Panc1 (cell line): Measurements from ENCODE around the gene AGTR1. TPM values are rescaled to one million over a fixed set of nuclear protein-coding genes. Genes with fewer than 3 reads are reported as not detected.

Experiments
- ATAC-seq: fragments of 200-7000 bp; cut with Tn5 transposase; 2 replicates; pipeline ENCODE4 v1.9.1; 2020; ENCODE audit warnings: mild to moderate bottlenecking, moderate library complexity
- BruUV-seq: library from RNA; stranded (reverse); fragments of 400-500 nt; replicated peaks from 2 replicates; lab custom pipeline; 2021; lab: Mats Ljungman, UMichigan
- CTCF ChIA-PET: fragments of 300-600 bp; sonication (Branson Sonifier 250); formaldehyde crosslinking; loops from one replicate; lab custom pipeline; 2022; ENCODE audit warnings: antibody characterized with exemption; lab: Charles Lee
- POLR2A ChIA-PET: fragments of 300-600 bp; sonication (Branson Sonifier 250); formaldehyde crosslinking; loops from one replicate; lab custom pipeline; 2022; ENCODE audit warnings: antibody characterized with exemption; lab: Charles Lee
- DNase-seq: peaks from one replicate; pipeline ENCODE4 v3.0.0-alpha.2; 2010; ENCODE audit warnings: low read depth, low spot score
- H3K27ac ChIP-seq: 2 replicates; pipeline ENCODE4 v1.5.1; 2011; ENCODE audit warnings: mild to moderate bottlenecking, low read length, inconsistent platforms
- H3K27me3 ChIP-seq: fragments of 200-500 bp; sonication (Bioruptor generic); 2 replicates; pipeline ENCODE4 v1.6.0; 2014; ENCODE audit warnings: low read length, inconsistent platforms; ENCODE audit not compliant: control insufficient read depth, insufficient read depth
- H3K36me3 ChIP-seq: fragments of 200-500 bp; sonication (Bioruptor generic); 2 replicates; pipeline ENCODE4 v1.5.1; 2014; ENCODE audit warnings: inconsistent platforms, mild to moderate bottlenecking, low read length, moderate library complexity; ENCODE audit not compliant: control insufficient read depth, insufficient read depth
- H3K4me1 ChIP-seq: 2 replicates; pipeline ENCODE4 v1.5.1; 2011; ENCODE audit warnings: inconsistent platforms, mild to moderate bottlenecking, low read length, moderate library complexity; ENCODE audit not compliant: control insufficient read depth, insufficient read depth
- H3K4me3 ChIP-seq, 2 experiments: 2 replicates each; pipeline ENCODE4 v1.5.1; 2011 to 2012; ENCODE audit warnings: low read depth in 2 of 2, low read length in 2 of 2, mild to moderate bottlenecking in 2 of 2, inconsistent platforms in 1 of 2, moderate library complexity in 1 of 2
- H3K9me3 ChIP-seq: fragments of 200-500 bp; sonication (Bioruptor generic); 2 replicates; pipeline ENCODE4 v1.5.1; 2014; ENCODE audit warnings: low read depth, mild to moderate bottlenecking, inconsistent platforms, low read length, moderate library complexity; ENCODE audit not compliant: control insufficient read depth, insufficient read depth
- CTCF ChIP-seq: fragments of 450-650 bp; IDR thresholded peaks from 2 replicates; pipeline ENCODE4 v1.5.1; 2017; ENCODE audit warnings: mild to moderate bottlenecking
- POLR2AphosphoS5 ChIP-seq: IDR thresholded peaks from 2 replicates; pipeline ENCODE4 v1.6.1; 2012; ENCODE audit warnings: mild to moderate bottlenecking, low read depth, low read length, moderate library complexity
- REST ChIP-seq, 2 experiments: IDR thresholded peaks; 2 replicates each; pipeline ENCODE4 v1.6.1; 2011 to 2012; ENCODE audit warnings: low read depth in 2 of 2, control low read depth in 1 of 2, low read length in 1 of 2, mild to moderate bottlenecking in 1 of 2, moderate library complexity in 1 of 2; ENCODE audit not compliant: insufficient read depth in 1 of 2
- SIN3A ChIP-seq: IDR thresholded peaks from 2 replicates; pipeline ENCODE4 v1.6.1; 2012; ENCODE audit warnings: low read depth, mild to moderate bottlenecking, low read length, moderate library complexity, borderline replicate concordance; ENCODE audit not compliant: insufficient read depth
- TCF7L2 ChIP-seq: IDR thresholded peaks from 2 replicates; pipeline ENCODE4 v1.6.1; 2011; ENCODE audit warnings: mild to moderate bottlenecking, low read depth, low read length, inconsistent platforms
- in situ Hi-C: cut with HindIII; loops from 2 replicates; pipeline ENCODE4 v1.10.0; 2016; ENCODE audit warnings: low sequenced_read_pairs, low pct_unique_long_range_greater_than_20kb
- intact Hi-C: fragments of 100-400 bp; cut with micrococcal nuclease; formaldehyde crosslinking; loops from one replicate; pipeline ENCODE4 v1.10.0; 2022; ENCODE audit not compliant: unreplicated experiment
- total RNA-seq: library from RNA; stranded (reverse); gene quantifications from one replicate; pipeline ENCODE4 v1.2.1, GENCODE V29; 2021; ENCODE audit not compliant: unreplicated experiment

The AGTR1 gene
- total RNA-seq, 1 experiment from 2014 or later: 0.28 TPM

- in situ Hi-C loops: no loop called here
- peaks cover 2% of the 10 kb centered on the region; the same call in 1 of the 2 replicates for H3K27me3 ChIP-seq
- POLR2A ChIA-PET: interaction anchor here (0.6 kb wide), 1 partner anchor 150 kb away, joined by 12 read pairs; no protein-coding TSS in a partner anchor
- ATAC-seq: no peak
- TF ChIP-seq TCF7L2: no peak
- TF ChIP-seq REST (IDR thresholded peaks at IDR 0.05; ENCODE audit: insufficient read depth in 1 of 2, low read depth in 2 of 2, low read length in 1 of 2): no peak
- no peak for TF ChIP-seq POLR2AphosphoS5
- intact Hi-C loops: no loop called here
- no peak for DNase-seq
- H3K4me3 ChIP-seq: no peak overlapping the region
- no peaks in the 10 kb centered on the region for H3K36me3 ChIP-seq
- BruUV-seq: no TSS peak
- CTCF ChIA-PET: no interaction called here
- H3K27ac ChIP-seq: no peak overlapping the region
- no peaks in the 10 kb centered on the region for H3K4me1 ChIP-seq
- no peaks in the 10 kb centered on the region for H3K9me3 ChIP-seq
These were observed 42.6 kb downstream of the AGTR1 start for GRCh38 chr3:148740291-148740690.

- DNase-seq: no peak
- no peaks in the 10 kb centered on the region for H3K4me1 ChIP-seq
- no peak for TF ChIP-seq POLR2AphosphoS5
- TF ChIP-seq REST (IDR thresholded peaks at IDR 0.05; ENCODE audit: insufficient read depth in 1 of 2, low read depth in 2 of 2, low read length in 1 of 2): no peak
- TF ChIP-seq CTCF: no peak
- TF ChIP-seq SIN3A: no peak
- H3K4me3 ChIP-seq: no peak overlapping the region
- no peak for ATAC-seq
- ChIA-PET CTCF (no interaction called here), POLR2A (no interaction called here)
- no peaks in the 10 kb centered on the region for H3K9me3 ChIP-seq
- intact Hi-C loops (no loop called here), in situ Hi-C loops (no loop called here)
- H3K27me3 ChIP-seq: peaks cover 2% of the 10 kb centered on the region; the same call in 1 of the 2 replicates
- BruUV-seq: no TSS peak
- H3K27ac ChIP-seq: no peak overlapping the region
- H3K36me3 ChIP-seq: no peaks in the 10 kb centered on the region
These were observed 43.5 kb downstream of the AGTR1 start for GRCh38 chr3:148741219-148741618.
